ACHN (cell line): ENCODE data around the gene TIMM17B.
A peak's percentile ranks its signal among the peaks of the same experiment; 100 is the strongest.

Source experiments
- DNase-seq: peaks from one replicate; pipeline ENCODE4 v3.0.0-alpha.2; 2015
- in situ Hi-C: cut with HindIII; loops from 2 replicates; pipeline ENCODE4 v1.10.0; 2017; ENCODE audit warnings: low sequenced_read_pairs, low pct_ligation_motif_present, low pct_unique_long_range_greater_than_20kb

TIMM17B gene

GRCh38 chrX:48919947-48920717 is 22.6 kb upstream of the TIMM17B start:
- in situ Hi-C loops = no loop called here
- no peak for DNase-seq

DNA sequence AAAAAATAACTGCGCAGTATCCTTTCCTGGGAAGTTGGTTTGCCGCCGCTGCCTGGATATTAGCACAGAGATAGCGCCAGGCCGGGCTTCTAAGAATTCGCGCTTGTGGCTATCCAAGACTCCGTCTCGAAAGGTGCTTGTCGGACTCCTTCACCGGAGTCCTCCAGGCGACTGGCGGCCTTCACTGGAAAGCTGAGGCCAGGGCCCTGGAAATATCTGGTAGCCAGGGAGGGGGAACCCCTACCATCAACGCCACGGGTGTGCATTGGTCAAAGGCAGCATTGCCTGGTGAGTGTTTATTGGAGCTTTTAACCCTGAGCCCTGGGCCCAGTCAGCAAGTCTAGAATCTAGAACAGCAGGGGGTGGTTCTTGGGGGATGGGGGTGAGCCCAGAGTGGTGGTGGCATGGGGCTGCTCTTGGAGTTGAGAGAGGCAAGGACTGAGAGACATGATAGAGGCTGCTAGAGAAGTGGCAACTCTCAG is 21.8 kb upstream of the TIMM17B start:
- in situ Hi-C loops = no loop called here
- DNase-seq = peak; percentile 24

- in situ Hi-C loops = no loop called here
- peak; percentile 89 for DNase-seq
Measured at GRCh38 chrX:48918643-48919340, 21.2 kb upstream of the TIMM17B start, which contains the start of gene PIM2. TSS of gene PIM2 (minus strand) at chrX:48919024. CDS start at chrX:48918834, 190 bp downstream.

- DNase-seq = no peak
Measured at GRCh38 chrX:48918301-48918642, 20.7 kb upstream of the TIMM17B start.

DNA sequence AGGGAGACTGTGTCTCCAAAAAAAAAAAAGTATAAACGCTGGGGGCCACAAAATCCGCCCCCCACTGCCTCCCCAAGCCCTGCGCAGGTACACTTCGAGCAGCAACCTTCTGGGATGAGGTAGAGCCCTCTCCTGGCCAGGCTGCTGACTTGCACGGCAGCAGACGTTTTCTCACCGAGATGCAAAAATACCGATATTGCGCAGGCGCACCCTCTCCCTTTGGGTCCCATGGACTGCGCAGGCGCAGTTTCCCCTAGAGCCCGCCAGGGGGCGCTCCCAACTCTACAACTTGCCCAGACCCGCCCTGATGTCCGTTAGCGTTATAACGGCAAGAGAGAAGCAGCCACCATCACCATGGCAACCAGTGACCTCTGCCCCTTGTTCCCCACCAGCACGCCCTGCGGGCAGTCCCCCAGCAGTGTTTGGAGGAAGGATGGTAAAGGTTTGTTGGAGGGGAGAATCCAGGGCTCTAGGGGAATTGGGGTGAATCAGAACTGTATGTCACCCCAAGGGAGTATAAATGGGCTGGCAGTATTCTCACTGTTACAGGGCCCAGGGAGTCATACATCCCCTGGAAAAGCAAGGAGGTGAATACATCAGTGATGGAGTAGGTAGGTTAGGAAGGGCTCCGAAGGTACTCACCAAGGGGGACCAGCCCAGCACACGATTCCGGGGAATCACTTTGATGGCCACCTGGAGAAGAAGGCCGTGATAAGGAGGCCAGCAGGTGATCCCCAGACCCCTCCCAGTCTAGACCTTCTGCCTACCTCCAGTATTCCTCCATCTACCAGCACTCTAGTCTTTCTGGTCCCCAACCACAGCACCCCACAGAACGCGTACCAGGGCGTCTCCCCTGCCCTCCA is 19.8 kb upstream of the TIMM17B start:
- peak; percentile 80 for DNase-seq
- in situ Hi-C loops = no loop called here

More at GRCh38 chrX:48918301-48918642, 20.7 kb upstream of the TIMM17B start:
- in situ Hi-C loops = no loop called here

DNA sequence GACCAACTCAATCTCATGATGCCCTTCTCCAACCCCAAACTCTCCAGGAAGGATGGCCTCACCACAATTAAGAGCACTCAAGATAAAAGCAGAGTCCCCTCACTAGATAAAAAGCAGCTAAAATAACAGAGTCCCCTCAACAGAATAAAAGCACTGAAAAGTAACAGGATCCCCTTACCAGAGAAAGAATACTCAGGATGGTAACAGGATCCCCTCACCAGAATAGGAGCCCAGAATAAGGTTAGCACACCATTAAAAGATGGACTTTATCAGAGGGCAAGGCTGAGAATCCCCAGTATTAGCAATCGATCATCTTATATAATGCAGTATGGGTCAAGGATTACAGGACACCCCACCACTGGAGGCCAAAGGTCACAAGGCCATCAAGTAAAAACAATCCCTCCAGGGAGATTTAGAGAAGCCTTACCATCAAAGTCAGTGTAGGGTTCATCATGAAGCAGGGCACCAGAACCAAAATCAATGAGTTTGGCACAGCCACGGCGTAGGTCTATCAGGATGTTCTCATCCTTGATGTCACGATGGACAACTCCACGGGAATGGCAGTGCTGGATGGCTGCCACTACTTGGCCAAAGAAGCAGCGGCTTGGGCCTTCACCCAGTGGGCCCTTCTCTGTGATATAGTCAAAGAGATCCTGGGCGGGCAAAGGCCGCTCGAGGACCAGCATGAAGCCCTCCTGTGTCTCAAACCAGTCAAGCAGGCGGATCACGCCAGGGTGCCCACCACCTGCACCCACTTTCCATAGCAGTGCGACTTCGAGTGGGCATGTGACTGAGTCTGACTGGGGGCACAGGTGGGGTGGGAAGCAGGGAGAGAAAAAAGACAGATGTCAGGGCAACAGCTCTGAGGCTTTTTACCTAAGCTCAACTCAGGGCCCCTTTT is 17.3 kb upstream of the TIMM17B start:
- in situ Hi-C loops = no loop called here

GRCh38 chrX:48913605-48914366 is 16.2 kb upstream of the TIMM17B start:
- DNase-seq = no peak

More for the DNA sequence above, 17.3 kb upstream of the TIMM17B start:
- no peak for DNase-seq

GRCh38 chrX:48911412-48912182 is 14.0 kb upstream of the TIMM17B start, which contains the start of gene SLC35A2:
TSS of gene SLC35A2 (minus strand) at chrX:48911646. CDS start at chrX:48911636, 10 bp downstream.
- peak; percentile 77 for DNase-seq
- in situ Hi-C loops = no loop called here

More at GRCh38 chrX:48913605-48914366, 16.2 kb upstream of the TIMM17B start:
- in situ Hi-C loops = no loop called here

GRCh38 chrX:48910926-48911411 is 13.4 kb upstream of the TIMM17B start:
- peak; percentile 6 for DNase-seq
- in situ Hi-C loops = no loop called here

- in situ Hi-C loops = no loop called here
- no peak for DNase-seq
Measured at GRCh38 chrX:48909703-48910294, 12.2 kb upstream of the TIMM17B start.

GRCh38 chrX:48908600-48908999 is 11.0 kb upstream of the TIMM17B start:
- DNase-seq = no peak
- in situ Hi-C loops = no loop called here

DNA sequence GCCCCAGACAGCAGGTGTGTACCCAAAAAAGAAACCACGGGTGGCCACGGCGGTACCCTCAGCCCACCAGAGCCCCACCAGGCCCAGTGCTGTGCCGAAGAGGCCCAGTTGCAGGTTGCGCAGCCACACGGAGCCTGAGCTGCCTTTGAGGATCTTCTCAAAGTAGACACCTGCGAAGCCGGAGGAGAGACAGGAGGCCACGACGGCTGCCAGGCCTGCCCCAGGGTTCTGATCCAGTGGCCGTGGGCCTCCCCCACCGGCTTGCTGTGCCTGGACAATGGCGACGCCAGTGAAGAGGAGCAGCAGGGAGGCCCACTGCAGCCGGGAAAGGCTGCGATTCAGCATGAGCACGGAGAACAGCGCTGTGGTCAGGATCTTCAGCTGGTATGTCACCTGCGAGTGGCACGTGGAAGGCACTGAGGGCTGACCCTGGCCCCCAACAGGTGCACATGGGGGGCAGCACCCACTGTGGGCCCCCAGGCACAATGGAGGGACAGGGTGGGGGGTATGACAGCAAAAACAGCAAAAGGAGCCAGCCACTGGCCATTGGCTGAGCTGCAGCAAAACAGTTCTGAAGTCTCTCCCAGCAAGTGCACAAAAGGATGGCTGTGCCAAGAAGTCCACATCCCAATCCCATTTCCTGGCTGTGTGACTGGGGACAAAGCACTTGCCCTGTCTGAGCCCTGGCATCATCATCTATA is 7.7 kb upstream of the TIMM17B start:
- no peak for DNase-seq
- in situ Hi-C loops = no loop called here

GRCh38 chrX:48904626-48905025 is 7.1 kb upstream of the TIMM17B start:
- in situ Hi-C loops = no loop called here
- DNase-seq = no peak

DNA sequence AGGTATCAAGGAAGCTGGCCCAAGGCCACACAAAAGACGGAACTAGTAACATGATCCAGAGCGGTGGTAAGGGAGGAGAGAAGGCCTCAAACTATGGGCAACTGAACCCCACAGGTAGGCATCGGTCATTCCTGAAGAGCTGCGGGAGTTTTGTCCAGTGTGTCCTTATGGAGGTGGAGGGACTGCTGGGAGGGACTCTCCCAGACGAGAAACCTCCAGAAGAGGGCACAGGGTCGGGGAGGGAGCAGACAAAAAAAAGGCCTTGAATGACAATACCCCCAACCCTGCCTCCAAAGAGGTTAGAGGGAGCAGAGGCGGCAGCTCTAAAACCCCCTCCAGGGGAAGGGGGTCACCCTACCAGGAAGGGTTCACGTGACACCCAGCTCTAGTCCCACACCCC is 6.6 kb upstream of the TIMM17B start:
- DNase-seq = no peak
- in situ Hi-C loops = no loop called here

- in situ Hi-C loops = no loop called here
- DNase-seq = no peak
Measured at GRCh38 chrX:48903290-48903689, 5.7 kb upstream of the TIMM17B start.
